Measurements from ENCODE around the gene PDP2. TPM values are rescaled to one million over a fixed set of nuclear protein-coding genes. Genes with fewer than 3 reads are reported as not detected.

PDP2 gene
- total RNA-seq, result 10 to 100 TPM; 17.9 to 48.2 (median 20.5) TPM

- DNase-seq (ENCODE audit: low spot score) (peak; percentile 88), ATAC-seq (ENCODE audit: low FRiP score) (peak; percentile 95)
- TF ChIP-seq CTCF (IDR thresholded peaks at IDR 0.05), result no peak
These were observed at the start of gene PDP2 for GRCh38 chr16:66880288-66881013. Gene PDP2, plus strand, starts transcription at chr16:66880515. Its CDS starts 3,770 bp downstream, at chr16:66884285.

GRCh38 chr16:66832190-66832589 is 48.1 kb upstream of the PDP2 start:
- no peak for ATAC-seq (ENCODE audit: low FRiP score)
- no peak for TF ChIP-seq CTCF (IDR thresholded peaks at IDR 0.05)

GRCh38 chr16:66832661-66833305 is 47.5 kb upstream of the PDP2 start:
- no peak for TF ChIP-seq CTCF (IDR thresholded peaks at IDR 0.05)
- no peak for DNase-seq (ENCODE audit: low spot score)
- ATAC-seq (ENCODE audit: low FRiP score), result no peak

More at GRCh38 chr16:66832190-66832589, 48.1 kb upstream of the PDP2 start:
- no peak for DNase-seq (ENCODE audit: low spot score)

GRCh38 chr16:66834746-66835145 is 45.6 kb upstream of the PDP2 start:
- no peak for ATAC-seq (ENCODE audit: low FRiP score)

GRCh38 chr16:66840883-66841282 is 39.4 kb upstream of the PDP2 start:
- DNase-seq (ENCODE audit: low spot score) (no peak), ATAC-seq (ENCODE audit: low FRiP score) (no peak)
- no peak for TF ChIP-seq CTCF (IDR thresholded peaks at IDR 0.05)

More at GRCh38 chr16:66834746-66835145, 45.6 kb upstream of the PDP2 start:
- DNase-seq (ENCODE audit: low spot score), result no peak
- no peak for TF ChIP-seq CTCF (IDR thresholded peaks at IDR 0.05)

GRCh38 chr16:66841366-66841765 is 38.9 kb upstream of the PDP2 start:
- ATAC-seq (ENCODE audit: low FRiP score), result no peak

More at GRCh38 chr16:66841366-66841765, 38.9 kb upstream of the PDP2 start:
- no peak for TF ChIP-seq CTCF (IDR thresholded peaks at IDR 0.05)
- DNase-seq (ENCODE audit: low spot score), result no peak

Measured in omental fat pad (tissue), 4 donors.